MG63 (cell line): ENCODE measurements around the gene NRIP1. TPM values are rescaled to one million over a fixed set of nuclear protein-coding genes. Genes with fewer than 3 reads are reported as not detected.

ENCODE experiments used
- DNase-seq: peaks from one replicate; pipeline ENCODE4 v3.0.0-alpha.2; 2020
- H3K27me3 ChIP-seq: fragments of 250-450 bp; sonication (Bioruptor Pico); 2 replicates; pipeline ENCODE4 v1.5.1; 2020; ENCODE audit warnings: mild to moderate bottlenecking, moderate library complexity
- H3K36me3 ChIP-seq: fragments of 250-450 bp; sonication (Bioruptor Pico); 2 replicates; pipeline ENCODE4 v1.5.1; 2020; ENCODE audit warnings: mild to moderate bottlenecking, moderate library complexity
- H3K4me3 ChIP-seq: fragments of 250-450 bp; sonication (Bioruptor Pico); 2 replicates; pipeline ENCODE4 v1.5.1; 2020; ENCODE audit warnings: mild to moderate bottlenecking, moderate library complexity
- H3K9me3 ChIP-seq: fragments of 250-450 bp; sonication (Bioruptor Pico); 2 replicates; pipeline ENCODE4 v1.5.1; 2020; ENCODE audit warnings: mild to moderate bottlenecking, moderate library complexity
- total RNA-seq: library from RNA; depleted of rRNA; stranded (reverse); fragments of >200 nt; shearing (Covaris generic); gene quantifications from 2 replicates; pipeline ENCODE4 v1.2.3, GENCODE V29; 2014; ENCODE audit warnings: low replicate concordance

Gene NRIP1
- total RNA-seq, 1 experiment from 2014 or later: 6.8 TPM

DNA sequence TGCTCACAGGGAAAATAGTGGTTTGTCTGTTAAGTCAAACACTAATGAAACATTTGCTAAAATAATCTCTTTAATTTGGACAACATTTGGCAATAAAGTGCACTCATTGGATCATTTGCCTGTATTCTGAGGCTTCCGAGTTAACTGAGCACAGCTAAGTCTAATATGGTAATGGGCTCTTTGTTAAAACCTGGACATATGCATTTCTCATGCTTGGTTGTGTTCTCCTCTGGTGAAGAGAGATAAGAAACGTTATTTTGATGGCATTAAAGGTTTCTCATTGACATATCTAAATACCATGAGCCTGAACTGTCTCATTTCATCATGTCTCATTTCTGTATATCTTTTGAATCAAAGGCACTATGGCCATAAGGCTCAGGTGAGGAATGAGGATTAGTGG is 13.4 kb upstream of the NRIP1 start:
- Histone ChIP-seq H3K36me3 (no peaks in the 10 kb centered on the region), H3K9me3 (no peaks in the 10 kb centered on the region), H3K4me3 (no peak overlapping the region), H3K27me3 (no peaks in the 10 kb centered on the region)
- DNase-seq: no peak

DNA sequence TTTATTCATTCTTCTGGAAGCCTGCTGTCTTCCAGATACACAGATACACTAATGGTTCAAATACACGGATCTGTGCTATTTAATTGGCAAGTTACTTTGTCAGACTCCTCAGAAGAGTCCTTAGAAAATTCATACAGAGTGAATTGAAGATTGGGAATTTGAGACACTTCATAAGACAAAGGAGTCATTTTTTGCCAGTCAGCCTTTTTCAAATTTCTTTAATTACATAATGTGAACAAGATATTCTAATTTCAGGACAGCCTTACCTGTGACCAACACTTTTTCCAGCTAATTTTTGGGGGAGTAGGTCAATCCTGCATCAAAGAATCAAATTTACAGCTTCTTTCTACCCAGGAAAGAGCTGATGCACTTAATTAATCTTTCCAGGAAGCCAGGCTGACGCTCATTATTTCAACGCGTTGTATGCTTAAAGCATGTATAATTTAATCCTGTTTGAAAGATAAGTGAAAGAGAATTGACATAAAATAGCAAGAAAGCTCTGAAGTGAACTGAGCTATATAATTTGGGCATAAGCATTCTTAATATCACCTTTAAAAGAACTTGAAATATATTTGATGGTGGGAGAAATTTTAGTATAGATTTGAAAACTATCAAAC is 12.8 kb upstream of the NRIP1 start:
- Histone ChIP-seq H3K27me3 (no peaks in the 10 kb centered on the region), H3K36me3 (no peaks in the 10 kb centered on the region), H3K9me3 (no peaks in the 10 kb centered on the region), H3K4me3 (no peak overlapping the region)
- no peak for DNase-seq

DNA sequence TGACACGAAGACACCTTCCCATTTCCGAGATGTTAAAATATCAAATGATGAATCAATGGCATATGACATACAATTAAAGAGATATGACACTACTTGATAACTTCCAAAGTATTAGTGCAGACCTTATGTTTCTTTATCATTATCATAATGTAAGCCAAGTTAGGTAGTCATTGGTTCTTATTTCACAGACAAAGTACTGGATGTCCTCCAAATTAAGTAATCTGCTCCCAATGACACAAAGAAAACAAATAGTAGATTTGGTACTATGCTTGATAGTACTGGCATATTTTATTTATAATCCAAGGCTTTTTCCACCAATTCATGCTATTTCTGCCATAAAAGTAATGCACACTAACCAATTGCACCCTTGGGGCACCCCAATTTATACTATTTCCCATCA is 11.9 kb upstream of the NRIP1 start:
- no peak overlapping the region for H3K4me3 ChIP-seq
- no peaks in the 10 kb centered on the region for H3K36me3 ChIP-seq
- no peaks in the 10 kb centered on the region for H3K27me3 ChIP-seq
- no peaks in the 10 kb centered on the region for H3K9me3 ChIP-seq
- no peak for DNase-seq

DNA sequence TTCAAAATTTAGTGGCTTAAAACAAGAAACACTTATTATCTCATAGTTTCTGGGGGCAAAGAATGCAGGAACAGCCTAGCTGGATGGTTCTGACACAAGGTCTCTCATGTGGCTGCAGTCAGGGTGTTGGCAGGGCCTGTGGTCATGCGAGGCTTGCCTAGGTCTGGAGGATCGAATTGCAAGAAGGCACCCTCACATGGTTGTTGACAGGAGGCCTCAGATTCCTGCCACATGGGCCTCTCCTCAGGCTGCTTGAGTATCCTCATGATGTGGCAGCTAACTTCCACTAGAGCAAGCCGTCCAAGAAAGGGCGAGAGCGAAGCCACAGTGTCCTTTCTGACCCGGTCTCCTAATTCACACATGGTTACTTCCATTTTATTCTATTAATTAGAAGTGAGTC is 6.2 kb upstream of the NRIP1 start:
- no peak overlapping the region for H3K4me3 ChIP-seq
- no peaks in the 10 kb centered on the region for H3K27me3 ChIP-seq
- no peaks in the 10 kb centered on the region for H3K36me3 ChIP-seq
- DNase-seq: no peak
- H3K9me3 ChIP-seq: no peaks in the 10 kb centered on the region

DNA sequence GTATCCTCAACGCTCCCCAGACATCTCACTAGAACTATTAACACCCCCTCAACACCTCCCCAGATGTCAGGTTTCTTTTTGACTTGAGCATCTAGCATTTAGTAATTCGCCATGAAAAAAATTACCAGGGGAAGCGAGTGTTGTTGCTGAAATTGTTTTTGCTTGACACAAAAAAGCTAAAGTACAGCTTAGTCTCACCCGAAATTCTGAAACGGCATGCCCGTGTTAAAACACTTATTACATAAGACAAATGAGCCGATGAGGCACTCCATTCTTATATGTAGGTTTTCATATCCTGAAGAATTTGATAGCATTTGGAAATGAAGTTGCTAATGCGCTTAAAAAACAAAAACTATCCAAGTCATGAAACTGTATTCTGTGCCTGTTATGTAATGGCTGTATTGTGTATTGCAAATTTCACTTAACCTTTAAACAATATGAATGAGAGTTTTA is 1.3 kb upstream of the NRIP1 start:
- no peak for DNase-seq
- Histone ChIP-seq H3K27me3 (no peaks in the 10 kb centered on the region), H3K9me3 (no peaks in the 10 kb centered on the region), H3K36me3 (no peaks in the 10 kb centered on the region), H3K4me3 (peak overlapping the region; percentile 75)

DNA sequence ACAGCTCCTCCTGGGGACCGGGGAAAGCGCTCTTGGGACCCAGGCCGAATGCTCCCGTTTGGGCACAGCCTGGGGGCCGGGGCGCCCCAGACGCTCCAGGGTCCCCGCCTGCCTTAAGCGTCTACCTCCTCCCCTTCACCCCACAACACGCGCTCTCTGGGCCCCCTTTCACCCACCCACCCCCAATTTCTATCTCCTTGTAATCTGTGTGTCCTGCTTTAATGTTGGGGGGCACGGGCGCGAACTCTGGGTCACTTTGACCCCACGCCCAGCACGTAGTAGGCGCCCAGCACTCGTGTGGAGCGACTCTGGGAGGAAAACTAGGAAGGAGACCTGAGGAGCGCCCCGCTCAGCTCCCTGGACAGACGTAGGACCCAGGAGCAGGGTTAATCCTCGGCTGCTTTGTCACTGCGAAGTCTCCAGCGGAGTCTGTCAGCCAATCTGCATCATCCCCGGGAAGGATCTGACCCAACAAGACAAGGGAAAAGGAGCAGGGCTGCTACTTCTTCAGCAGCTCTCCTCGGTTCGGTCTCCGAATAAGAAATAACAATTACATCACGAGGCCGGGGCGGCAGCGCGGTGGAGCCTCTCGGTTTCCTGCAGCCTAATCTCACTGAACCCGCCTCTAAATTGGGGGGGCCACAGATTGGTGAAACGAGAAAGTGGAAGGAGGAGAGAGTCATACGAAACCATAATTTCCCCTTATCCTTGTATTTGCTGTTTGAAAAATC is 757 bp upstream of the NRIP1 start:
- Histone ChIP-seq H3K27me3 (no peaks in the 10 kb centered on the region), H3K9me3 (no peaks in the 10 kb centered on the region), H3K4me3 (peak overlapping the region; percentile 75), H3K36me3 (no peaks in the 10 kb centered on the region)
- DNase-seq: peak; percentile 75

DNA sequence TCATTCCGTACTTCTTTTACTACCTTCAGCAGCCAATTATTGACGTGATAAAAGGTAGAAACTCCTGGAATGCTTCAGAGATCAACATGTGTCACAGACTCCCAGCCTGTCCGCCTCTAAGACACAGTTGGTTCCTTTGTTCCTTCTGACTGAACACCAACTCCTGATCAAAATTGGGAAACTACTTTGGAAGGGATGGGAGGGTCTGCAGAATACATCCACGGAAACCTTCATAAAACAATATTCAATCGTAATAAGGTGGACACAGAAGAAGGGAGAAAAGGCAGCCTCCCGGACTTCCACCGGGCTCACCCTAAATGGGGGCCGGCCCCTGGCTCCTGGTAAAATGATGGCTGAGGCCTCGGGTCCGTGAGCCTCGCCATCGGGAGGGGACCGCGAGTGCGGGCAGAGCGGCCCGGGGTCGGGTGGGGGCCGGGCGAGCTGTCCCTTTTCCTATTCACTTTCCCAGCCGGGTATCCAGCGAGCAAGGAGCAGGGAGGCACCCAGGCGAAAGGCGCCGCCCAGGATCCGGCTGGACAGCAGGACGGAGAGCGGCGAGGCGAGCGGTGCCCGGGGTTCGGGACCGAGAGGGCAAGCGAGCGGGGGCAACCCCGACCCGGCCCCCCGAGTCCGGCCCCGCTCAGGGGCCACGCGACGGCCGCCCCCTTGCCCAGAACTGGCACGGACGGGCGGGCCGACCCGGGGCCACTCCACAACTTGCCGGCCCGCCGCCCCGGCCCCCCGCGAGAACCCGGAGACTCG is 805 bp downstream of the NRIP1 start:
- H3K27me3 ChIP-seq: no peaks in the 10 kb centered on the region
- no peaks in the 10 kb centered on the region for H3K36me3 ChIP-seq
- H3K9me3 ChIP-seq: no peaks in the 10 kb centered on the region
- peak; percentile 62 for DNase-seq
- peak overlapping the region; percentile 61 for H3K4me3 ChIP-seq

DNA sequence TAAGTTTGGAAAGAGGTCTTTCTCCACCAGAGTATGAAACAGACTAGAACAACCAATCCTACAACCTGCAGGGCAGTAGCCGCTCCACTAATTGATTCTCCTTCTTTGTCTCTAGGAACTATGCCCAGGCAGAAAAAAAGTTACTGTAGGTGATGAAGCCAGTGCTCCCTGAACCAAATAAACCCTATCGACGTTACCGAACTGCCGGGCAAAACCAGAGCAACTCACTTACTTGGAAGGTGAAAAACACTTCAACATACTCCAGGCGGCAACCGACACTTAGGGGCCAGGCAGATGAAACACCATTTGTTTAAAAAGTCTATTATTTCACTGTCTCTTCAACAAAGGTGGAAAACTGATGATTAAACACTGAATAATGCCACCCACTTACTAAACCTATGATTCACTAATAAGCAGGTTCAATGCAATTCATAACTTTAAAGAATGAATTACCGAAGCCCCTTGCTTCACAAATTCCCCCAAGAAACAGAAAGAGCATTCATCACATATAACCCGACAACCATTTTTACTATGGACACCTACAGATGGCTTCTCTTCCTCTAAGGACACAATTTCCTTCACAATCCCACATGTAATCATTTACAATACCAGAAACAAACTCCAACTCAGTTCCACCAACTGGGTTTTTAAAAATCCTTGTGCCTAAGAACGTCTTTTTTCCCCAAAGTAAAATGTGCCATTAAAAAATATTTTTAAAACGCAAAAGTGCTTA is 1.6 kb downstream of the NRIP1 start:
- H3K9me3 ChIP-seq: no peaks in the 10 kb centered on the region

DNA sequence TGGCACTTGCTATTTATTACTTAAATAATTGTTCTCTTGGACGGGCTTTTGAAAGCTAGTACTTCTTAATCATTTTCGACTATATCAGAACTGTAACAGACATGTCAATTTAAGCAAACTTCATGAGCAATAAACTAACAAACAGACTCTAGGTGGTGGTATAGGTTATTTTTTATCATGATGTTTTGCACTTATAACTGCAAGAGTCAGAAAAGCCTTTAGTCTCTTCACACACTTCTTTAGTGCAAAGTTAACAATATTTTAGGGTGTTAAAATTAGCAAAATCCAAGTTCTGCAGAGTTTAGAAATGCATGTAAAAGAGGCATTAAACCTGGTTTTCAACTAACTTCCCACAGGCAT is 2.2 kb downstream of the NRIP1 start:
- no peak for DNase-seq

More for the DNA sequence above, 1.6 kb downstream of the NRIP1 start:
- no peaks in the 10 kb centered on the region for H3K27me3 ChIP-seq
- peak overlapping the region; percentile 61 for H3K4me3 ChIP-seq
- H3K36me3 ChIP-seq: no peaks in the 10 kb centered on the region
- DNase-seq: peak; percentile 3

DNA sequence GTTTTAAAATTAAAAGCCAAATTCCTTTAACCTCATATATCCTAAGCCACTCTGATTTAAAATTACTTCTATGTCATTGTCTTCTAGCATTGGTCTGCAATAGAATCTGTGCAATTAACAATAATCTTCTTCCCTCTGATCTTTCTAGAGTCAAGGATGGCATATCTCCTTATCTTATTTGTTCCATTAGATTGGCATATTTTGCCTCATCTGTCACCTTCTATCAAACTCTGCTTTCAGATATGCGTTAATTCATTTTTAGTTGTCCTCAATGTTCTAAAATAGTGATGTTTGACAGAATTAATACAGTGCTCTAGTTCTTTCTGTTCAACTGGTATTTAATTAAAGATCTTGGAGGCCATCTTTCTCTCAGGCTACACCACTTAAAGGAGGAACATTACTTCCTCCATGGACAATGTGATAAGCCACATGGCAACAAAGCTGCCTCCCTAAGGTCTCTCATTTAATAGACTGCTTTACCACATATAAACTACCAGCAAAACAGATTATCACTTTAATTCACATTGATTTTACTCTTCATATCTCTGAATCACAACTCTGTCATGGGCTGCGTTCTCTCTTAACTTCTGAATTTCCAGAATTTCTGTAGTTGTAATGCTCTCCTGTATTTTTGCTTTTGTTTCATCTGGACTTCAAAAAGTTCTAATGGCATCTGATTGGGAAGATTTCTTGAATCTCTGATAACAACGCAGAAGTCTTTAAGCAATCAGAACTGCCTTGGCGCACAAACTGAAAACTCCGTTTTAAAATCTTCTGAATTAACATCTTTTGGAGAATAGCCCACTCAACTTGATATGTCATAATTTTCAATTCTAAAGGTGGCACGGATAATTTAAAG is 2.8 kb downstream of the NRIP1 start:
- Histone ChIP-seq H3K36me3 (no peaks in the 10 kb centered on the region), H3K27me3 (no peaks in the 10 kb centered on the region), H3K9me3 (no peaks in the 10 kb centered on the region), H3K4me3 (peak overlapping the region; percentile 61)
- no peak for DNase-seq

More for the DNA sequence above, 2.2 kb downstream of the NRIP1 start:
- no peaks in the 10 kb centered on the region for H3K9me3 ChIP-seq
- no peaks in the 10 kb centered on the region for H3K36me3 ChIP-seq
- peak overlapping the region; percentile 61 for H3K4me3 ChIP-seq
- H3K27me3 ChIP-seq: no peaks in the 10 kb centered on the region

DNA sequence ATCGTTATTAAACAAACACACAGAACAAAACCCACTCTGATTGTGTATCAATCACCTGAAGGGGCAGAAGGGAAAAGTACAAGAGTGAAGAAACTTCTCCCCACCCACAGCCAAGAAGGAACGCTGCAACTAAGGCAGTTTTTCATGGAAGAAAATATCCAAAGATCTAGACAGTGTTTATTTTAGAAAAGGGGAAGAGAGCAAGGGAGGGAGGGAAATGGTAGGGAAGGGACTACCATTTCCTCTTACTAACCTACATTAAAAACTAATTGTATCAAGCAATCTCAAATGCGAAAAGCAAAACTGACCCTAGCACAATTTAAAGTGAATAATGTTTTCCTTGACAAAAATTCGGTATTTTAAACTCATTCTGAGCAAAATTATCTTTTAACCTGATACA is 3.5 kb downstream of the NRIP1 start:
- no peaks in the 10 kb centered on the region for H3K36me3 ChIP-seq
- H3K4me3 ChIP-seq: no peak overlapping the region
- DNase-seq: no peak
- H3K27me3 ChIP-seq: no peaks in the 10 kb centered on the region
- no peaks in the 10 kb centered on the region for H3K9me3 ChIP-seq

DNA sequence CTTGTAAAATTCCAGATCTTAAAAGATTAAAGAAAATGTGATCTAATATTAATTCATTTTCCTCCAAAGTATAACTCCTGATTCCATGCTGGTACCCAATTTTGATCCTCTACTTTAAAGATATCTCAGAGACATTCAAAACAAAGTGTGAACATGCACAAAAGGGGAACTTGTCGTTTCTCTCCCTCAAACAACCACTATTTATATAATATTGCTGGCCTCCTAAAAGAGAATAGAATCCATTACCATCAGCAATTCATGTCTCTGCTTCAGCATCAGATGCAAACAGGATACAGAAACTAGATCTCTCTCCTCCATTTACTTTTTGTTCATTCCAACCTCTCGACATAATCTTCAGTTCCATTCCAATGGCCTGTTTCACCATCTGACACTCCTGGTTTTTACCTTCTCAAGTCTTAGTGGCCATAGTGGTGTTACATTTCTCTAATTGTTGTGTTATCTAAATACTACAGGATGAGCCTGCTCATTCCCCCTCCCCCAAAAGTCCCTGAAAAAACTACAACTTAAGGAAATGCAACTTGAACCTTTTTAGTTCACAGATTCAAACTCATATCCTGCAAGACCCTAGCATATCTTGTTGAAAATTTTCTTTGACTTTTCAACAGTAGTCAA is 4.1 kb downstream of the NRIP1 start:
- DNase-seq: no peak
- Histone ChIP-seq H3K27me3 (no peaks in the 10 kb centered on the region), H3K9me3 (no peaks in the 10 kb centered on the region), H3K36me3 (no peaks in the 10 kb centered on the region), H3K4me3 (no peak overlapping the region)

DNA sequence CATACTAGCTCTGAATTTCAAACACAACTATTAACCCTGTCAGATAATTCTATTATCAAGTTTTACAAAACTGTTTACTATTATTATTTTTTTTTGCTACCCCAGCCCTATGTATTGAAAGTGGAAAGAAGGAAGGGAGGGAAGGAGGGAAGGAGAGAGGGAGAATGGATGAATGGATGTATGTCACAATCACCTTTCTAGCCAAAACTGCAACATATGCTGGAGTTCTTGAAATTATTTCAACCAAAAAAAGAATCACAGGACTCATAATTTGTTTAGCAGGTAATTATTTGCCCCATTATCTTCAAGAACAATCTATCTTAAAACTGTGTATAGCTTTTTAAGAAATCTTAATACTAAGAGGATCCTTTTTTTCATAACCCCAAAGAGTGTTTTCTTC is 5.4 kb downstream of the NRIP1 start:
- no peaks in the 10 kb centered on the region for H3K36me3 ChIP-seq
- H3K27me3 ChIP-seq: no peaks in the 10 kb centered on the region
- no peak for DNase-seq
- H3K9me3 ChIP-seq: no peaks in the 10 kb centered on the region
- no peak overlapping the region for H3K4me3 ChIP-seq

DNA sequence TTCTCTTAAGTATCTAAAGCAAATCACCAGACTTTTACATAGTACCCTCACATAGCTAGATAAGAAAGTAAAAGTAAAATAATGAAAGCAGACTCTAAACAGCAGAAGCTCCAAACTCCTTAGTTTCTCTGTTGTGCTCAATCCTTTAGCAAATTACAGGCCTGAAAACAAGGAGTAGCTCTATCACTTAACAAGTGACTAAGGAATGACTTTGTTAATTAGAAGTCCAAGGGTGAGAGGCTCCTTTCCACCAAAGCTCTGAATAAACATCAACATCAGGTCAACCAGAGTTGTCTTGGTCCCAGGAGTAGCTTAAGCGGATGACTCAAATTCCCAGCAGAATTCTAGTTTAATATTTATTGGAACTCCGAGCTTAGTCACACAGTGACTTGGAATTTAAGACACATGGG is 5.9 kb downstream of the NRIP1 start:
- peak; percentile 14 for DNase-seq
- no peaks in the 10 kb centered on the region for H3K9me3 ChIP-seq
- no peaks in the 10 kb centered on the region for H3K36me3 ChIP-seq
- H3K27me3 ChIP-seq: no peaks in the 10 kb centered on the region
- H3K4me3 ChIP-seq: peak overlapping the region; percentile 17

DNA sequence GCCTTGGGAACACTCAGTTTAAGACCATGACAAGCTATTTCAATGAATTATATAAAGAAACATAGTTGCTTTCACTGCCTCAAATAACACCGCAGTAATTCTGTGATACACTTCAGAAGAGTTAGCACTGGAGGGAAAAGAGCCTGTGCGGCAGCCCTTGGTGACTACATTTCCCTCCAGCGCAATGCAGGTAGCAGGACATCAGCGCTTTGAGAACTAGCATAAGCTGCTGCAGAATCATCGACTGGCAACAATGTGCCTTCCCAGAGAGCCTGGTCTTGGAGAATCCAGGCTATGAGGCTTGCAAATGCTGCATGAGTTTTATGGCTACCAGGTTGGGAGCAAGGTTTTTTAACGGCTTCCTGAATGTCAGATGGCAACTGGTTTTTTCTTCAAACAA is 7.5 kb downstream of the NRIP1 start:
- no peaks in the 10 kb centered on the region for H3K9me3 ChIP-seq
- no peak for DNase-seq
- H3K36me3 ChIP-seq: no peaks in the 10 kb centered on the region
- no peaks in the 10 kb centered on the region for H3K27me3 ChIP-seq
- no peak overlapping the region for H3K4me3 ChIP-seq
